ENCODE results near the gene GFOD2.

DNA sequence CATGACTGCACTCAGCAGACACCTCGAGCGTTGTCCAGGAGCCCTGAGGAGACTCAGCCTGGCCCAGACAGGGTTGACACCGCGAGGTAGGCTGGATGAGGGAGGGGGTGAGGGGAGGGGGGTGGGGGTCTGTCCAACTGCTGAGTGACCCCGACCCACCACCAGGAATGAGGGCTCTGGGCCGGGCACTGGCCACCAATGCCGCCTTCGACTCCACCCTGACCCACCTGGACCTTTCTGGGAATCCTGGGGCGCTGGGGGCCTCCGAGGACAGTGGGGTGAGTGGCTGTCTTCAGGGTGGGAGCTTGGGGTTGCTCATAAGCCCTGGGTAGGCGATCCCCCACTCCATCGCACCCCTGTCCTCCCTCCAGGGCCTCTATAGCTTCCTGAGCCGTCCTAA is 71.4 kb downstream of the GFOD2 start:
- TF ChIP-seq, protein P1, sequence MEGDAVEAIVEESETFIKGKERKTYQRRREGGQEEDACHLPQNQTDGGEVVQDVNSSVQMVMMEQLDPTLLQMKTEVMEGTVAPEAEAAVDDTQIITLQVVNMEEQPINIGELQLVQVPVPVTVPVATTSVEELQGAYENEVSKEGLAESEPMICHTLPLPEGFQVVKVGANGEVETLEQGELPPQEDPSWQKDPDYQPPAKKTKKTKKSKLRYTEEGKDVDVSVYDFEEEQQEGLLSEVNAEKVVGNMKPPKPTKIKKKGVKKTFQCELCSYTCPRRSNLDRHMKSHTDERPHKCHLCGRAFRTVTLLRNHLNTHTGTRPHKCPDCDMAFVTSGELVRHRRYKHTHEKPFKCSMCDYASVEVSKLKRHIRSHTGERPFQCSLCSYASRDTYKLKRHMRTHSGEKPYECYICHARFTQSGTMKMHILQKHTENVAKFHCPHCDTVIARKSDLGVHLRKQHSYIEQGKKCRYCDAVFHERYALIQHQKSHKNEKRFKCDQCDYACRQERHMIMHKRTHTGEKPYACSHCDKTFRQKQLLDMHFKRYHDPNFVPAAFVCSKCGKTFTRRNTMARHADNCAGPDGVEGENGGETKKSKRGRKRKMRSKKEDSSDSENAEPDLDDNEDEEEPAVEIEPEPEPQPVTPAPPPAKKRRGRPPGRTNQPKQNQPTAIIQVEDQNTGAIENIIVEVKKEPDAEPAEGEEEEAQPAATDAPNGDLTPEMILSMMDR (IDR thresholded peaks at IDR 0.05), result no peak
- TF ChIP-seq POLR2A (IDR thresholded peaks at IDR 0.05) (no peak), POLR2AphosphoS5 (IDR thresholded peaks at IDR 0.05; ENCODE audit: insufficient read depth in 1 of 2, low read depth in 1 of 2) (no peak)

Measured in vagina (tissue), 2 donors.